NCI-H82 treated with DMSO at 0.1 percent for 48 hours (cell line): ENCODE measurements around the gene PGGT1B.

Experiments
- DNase-seq: peaks from one replicate; lab custom pipeline; 2025; ENCODE audit not compliant: unreplicated experiment; lab: John Stamatoyannopoulos, UW

The PGGT1B gene

DNA sequence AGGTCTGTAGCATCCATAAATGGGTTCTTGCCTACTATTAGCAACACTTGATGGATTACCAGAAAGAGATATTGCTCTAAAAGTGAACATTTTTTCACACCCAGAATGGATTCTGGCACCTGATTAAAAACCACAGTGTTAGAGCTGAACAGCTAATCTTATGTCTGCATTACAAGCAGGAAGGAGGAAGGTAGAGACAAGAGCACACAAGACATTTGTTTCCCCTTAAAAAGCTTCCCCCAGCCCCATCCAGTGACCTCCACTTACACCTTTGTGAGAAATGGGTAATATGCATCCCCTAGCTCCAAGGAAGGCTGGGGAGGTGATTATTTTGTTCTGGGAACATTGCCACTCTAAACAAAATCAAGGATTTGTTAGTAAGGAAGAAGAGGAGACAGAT, 80.9 kb downstream of the PGGT1B start:
- no peak for DNase-seq

GRCh38 chr5:115180165-115180709, 82.4 kb downstream of the PGGT1B start:
- DNase-seq = no peak

DNA sequence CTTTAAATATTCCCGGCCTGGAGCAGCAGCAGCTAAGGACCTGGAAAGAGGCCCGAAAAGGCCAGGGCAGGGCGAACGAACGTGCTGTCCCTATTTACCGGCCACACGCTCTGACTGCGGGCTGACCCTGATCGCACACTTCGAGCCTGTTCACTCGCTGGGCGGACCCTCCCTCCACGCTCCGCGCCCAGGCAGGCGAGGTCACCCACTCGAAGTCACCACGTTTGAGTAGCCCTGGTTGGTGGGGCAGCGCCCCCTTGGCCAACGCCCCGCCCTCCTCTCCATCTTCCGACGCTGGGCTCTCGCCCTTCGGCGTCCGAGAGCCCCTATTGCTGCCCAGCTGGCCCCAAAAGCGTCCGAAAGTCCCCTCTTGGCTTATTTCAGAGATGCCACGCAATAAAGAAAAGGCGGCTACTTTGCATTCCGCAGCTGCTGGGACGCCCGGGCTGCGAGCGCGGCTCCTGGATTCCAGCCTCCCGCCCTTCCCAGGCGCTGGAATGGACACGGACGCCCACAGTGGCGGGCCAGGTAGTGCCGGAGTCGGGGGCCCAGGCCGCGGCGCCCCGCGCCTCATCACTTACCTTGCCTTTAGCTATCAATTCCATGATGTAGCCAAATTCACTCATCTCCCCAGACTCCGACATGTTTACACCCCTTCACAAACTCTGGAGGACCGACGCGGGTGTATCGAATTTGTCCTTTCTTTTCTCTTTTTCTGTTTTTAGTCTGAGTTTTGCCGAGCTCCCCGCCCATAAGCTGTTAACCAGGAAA, 83.1 kb downstream of the PGGT1B start:
- no peak for DNase-seq

DNA sequence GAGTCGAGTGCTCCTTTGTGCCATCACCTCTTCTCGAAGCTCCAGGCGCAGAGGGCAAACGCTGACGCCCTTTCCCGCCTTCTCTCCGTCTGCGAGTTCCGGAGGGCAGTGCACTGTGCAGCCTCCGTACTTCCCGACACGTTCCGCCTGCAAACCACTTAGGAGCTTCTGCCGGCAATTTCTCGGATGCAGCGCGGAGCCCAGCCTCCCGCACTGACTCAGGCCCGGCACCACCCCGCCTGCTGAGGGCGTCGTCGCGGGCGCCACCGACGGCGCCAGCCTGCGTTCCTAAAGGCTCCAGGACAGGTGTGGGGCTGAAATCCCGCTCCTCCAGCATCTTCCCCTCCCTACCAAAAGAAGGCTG, 83.7 kb downstream of the PGGT1B start:
- DNase-seq = no peak

DNA sequence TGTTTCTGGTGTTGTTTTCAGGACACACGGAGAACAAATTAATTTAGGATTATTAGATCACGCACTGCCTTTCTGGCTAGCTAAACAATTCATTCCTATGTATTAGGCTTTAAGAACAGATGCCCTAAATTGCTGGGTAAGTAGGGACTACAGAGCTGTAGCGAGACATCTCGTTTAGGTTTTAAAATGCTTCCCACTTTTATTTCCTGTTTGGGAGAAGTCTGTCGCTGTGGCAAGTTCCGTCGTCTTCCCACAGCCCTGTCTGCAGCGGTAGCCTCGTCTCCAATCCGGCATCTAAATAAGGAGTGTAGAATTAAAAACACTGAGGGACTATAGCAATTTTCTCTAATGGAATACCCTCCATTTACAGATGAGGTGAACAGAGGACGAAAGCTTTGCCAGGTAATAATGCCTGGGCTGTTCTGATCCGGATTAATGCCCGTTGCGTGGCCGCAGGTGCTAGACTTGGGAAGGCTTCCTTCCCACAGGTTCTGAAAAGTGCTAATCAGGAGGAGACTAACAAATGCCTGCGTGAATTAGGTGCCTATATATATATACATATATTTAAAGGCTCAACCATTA, 91.7 kb downstream of the PGGT1B start:
- DNase-seq = no peak

GRCh38 chr5:115170134-115170928, 92.3 kb downstream of the PGGT1B start:
- DNase-seq = no peak

- DNase-seq = peak; percentile 82
Measured at GRCh38 chr5:115169487-115170133, 93.1 kb downstream of the PGGT1B start, which contains the start of gene TRIM36. Gene TRIM36 (minus strand): TSS chr5:115169908. CDS start chr5:115169634, 274 bp downstream.

DNA sequence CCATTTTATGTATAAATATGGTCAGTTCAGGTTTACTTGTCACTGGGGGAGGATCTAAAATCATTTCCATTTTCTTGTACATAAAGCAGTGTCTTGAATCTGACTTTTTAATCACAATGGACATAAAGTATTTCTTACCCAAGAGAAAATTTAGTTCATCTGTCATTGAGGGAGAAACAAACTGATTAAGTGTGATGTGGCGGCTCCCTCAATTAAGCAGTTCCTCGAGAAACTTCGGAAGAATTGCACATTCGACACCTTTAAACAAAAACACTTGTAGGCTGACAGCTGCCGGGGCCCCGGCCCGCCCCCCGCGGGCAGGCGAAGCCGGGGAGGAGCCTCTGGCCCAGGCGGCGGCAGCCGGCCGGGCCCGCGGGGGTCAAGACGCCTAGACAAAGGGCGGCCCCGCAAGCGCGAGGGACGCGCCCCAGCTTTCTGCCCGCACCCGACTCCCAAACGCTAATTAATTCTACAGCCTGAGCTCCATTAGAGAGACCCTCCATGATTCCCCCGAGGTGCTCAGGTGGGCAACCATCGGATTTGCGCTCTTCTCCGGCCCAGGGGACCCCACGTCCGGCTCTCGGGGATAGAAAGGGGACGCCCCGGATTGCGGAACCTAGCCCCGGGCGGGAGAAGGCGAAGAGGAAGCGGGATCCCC, 93.7 kb downstream of the PGGT1B start:
- DNase-seq = no peak

DNA sequence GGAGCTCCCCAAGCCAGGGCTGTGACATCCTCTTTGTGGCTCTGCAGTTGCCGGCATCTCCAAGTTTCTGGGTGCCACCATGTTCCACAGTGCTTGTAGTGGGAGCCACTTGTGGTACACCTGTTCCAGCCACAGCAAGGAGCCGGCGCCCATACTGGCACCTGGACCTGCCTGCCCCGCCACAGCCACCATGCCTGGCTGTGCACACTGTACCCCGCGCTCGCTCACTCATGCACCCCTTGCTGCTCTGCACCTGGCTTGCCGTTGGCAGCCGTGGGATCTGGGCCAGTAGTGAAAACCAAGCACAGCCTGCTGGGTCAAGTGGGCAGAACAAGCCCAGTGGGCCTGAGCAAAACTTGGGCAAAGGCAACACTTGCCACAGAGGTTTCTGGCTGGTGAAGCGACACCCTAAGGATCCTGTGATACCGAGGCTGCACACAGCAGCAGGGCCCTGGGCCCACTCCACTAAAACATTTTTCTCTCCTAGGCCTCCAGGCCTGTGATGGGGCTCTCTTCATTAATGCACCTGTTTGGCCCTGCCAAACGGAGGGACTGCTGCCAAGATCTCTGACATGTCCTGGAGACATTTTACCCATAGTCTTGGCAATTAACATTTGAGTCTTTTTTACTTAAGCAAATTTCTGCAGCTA, 95.8 kb downstream of the PGGT1B start:
- no peak for DNase-seq

- DNase-seq = no peak
Measured at GRCh38 chr5:115165790-115166189, 96.9 kb downstream of the PGGT1B start.

GRCh38 chr5:115160975-115161475, 101.7 kb downstream of the PGGT1B start:
- DNase-seq = no peak
